GM19328 (cell line): Measurements from ENCODE around the gene GRSF1.
A peak's percentile ranks its signal among the peaks of the same experiment; 100 is the strongest.
"Not testable (repeated sequence)": the region's sequence is repeated elsewhere in the genome, so short reads cannot be mapped to it uniquely, and the experiment has no call there.

Experiments
- ATAC-seq: cut with Tn5 transposase; IDR thresholded peaks from one replicate; pipeline ENCODE4 v1.9.1; 2021; ENCODE audit warnings: mild to moderate bottlenecking, moderate library complexity; ENCODE audit not compliant: unreplicated experiment

GRSF1 gene, protein sequence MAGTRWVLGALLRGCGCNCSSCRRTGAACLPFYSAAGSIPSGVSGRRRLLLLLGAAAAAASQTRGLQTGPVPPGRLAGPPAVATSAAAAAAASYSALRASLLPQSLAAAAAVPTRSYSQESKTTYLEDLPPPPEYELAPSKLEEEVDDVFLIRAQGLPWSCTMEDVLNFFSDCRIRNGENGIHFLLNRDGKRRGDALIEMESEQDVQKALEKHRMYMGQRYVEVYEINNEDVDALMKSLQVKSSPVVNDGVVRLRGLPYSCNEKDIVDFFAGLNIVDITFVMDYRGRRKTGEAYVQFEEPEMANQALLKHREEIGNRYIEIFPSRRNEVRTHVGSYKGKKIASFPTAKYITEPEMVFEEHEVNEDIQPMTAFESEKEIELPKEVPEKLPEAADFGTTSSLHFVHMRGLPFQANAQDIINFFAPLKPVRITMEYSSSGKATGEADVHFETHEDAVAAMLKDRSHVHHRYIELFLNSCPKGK

DNA sequence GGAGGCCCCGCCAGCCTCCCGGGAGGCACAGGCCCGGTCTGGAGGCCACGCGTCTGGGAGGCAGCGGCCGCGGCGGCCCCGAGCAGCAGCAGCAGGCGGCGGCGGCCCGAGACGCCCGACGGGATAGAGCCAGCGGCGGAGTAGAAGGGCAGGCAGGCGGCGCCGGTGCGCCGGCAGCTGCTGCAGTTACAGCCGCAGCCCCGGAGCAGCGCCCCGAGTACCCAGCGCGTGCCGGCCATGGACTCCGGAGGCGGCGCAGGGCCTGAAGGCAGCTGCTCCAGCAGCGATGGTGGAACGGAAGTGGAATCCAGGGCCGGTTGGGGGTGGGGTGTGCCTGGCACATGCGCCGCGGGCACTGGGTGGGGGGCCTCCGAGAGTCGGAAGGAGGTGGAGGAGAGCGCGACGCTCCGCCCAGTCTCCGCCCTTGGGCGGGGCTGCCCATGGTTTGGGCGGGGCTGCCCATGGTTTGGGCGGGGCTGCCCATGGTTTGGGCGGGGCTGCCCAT lies at the start of gene GRSF1:
Gene GRSF1, minus strand, starts transcription at position 302 of the 505 bp plus-strand sequence. Its CDS starts 63 bp downstream, at position 239.
- ATAC-seq, result peak; percentile 71

GRCh38 chr4:70885174-70885573 lies 45.5 kb upstream of the GRSF1 start:
- no peak for ATAC-seq

GRCh38 chr4:70880739-70881138 lies 41.0 kb upstream of the GRSF1 start:
- ATAC-seq, result no peak

DNA sequence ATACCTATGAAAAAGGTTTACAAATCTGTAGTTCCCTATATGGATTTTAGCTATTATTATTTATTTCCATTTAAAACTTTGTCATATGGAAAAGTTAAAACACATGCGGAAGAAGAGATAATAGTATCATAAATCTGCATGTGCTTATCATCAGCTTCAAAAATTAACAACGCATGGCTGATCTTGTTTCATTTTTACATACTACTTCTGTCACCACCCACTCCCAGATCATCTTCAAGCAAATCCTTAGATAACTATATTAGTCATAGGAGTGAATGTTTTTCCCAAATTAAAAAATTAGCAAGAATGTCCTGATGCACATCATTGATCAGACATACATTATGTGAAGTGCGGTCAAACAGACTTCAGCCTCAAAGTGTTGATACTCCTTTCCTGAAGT lies 37.9 kb upstream of the GRSF1 start:
- ATAC-seq, result no peak

GRCh38 chr4:70874268-70875156 lies 34.8 kb upstream of the GRSF1 start:
- ATAC-seq, result peak; percentile 66

- ATAC-seq, result no peak
Measured at GRCh38 chr4:70873216-70873615, 33.5 kb upstream of the GRSF1 start.

- ATAC-seq, result no peak
Measured at GRCh38 chr4:70868778-70869177, 29.1 kb upstream of the GRSF1 start.

- ATAC-seq, result no peak
Measured at GRCh38 chr4:70863099-70863790, 23.6 kb upstream of the GRSF1 start.

- ATAC-seq, result no peak
Measured at GRCh38 chr4:70859066-70859465, 19.4 kb upstream of the GRSF1 start.

DNA sequence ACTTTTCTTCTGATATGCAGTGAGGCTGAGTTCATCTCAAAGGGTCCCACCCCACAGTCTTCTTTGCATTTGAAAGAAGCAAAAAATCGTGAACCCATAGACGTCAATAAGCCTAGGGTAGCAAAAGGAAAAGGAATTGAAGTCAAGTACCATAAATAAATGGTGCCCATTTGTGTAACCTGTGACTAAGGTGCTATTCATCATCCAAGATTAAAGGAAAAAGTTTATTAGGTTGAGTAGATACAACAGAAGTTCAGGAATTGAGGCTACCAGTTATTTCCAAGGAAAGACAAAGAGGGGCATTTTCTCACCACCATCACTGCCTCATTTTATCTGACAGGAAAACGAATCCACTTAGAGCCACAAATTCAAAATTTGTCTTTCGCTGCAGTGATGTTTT lies 18.8 kb upstream of the GRSF1 start:
- no peak for ATAC-seq

GRCh38 chr4:70855464-70855863 lies 15.8 kb upstream of the GRSF1 start:
- no peak for ATAC-seq

GRCh38 chr4:70849291-70849690 lies 9.6 kb upstream of the GRSF1 start:
- ATAC-seq, result no peak

- ATAC-seq, result no peak
Measured at GRCh38 chr4:70844180-70844579, 4.5 kb upstream of the GRSF1 start.

- ATAC-seq, result no peak
Measured at GRCh38 chr4:70842761-70843435, 3.2 kb upstream of the GRSF1 start.

- no peak for ATAC-seq
Measured at GRCh38 chr4:70841951-70842350, 2.3 kb upstream of the GRSF1 start.

GRCh38 chr4:70841211-70841610 lies 1.5 kb upstream of the GRSF1 start:
- ATAC-seq, result no peak

DNA sequence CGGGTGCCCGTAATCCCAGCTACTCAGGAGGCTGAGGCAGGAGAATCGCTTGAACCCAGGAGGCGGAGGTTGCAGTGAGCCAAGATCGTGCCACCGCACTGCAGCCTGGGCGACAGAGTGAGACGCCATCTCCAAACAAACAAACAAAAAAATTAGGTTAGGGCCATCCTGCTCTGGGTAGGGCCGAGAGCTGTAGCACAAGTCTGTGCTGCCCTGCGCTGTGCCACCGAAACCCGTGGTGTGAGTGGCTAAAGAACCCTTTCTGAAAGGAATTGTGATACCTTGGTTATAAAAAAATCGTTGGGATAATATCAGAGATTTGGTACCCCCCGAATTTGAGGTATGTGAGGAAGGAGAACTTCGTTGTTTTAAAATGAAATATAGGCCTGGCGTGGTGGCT lies 941 bp upstream of the GRSF1 start:
- not testable (repeated sequence) for ATAC-seq

DNA sequence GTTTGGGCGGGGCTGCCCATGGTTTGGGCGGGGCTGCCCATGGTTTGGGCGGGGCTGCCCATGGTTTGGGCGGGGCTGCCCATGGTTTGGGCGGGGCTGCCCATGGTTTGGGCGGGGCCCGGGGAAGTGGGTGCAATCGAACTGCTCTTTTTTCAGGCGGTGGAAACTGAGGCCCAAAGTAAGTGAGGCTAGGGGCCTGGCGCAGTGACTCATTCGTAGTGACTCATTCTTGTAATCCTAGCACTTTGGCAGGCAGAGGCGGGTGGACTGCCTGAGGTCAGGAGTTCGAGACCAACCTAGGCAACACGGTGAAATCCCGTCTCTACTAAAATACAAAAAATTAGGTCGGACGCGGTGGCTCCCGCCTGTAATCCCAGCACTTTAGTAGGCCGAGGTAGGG lies 447 bp upstream of the GRSF1 start:
- ATAC-seq, result not testable (repeated sequence)

GRCh38 chr4:70838666-70839588 lies 763 bp downstream of the GRSF1 start:
- peak; percentile 58 for ATAC-seq
